A549 treated with Hydrocortisone at 1 μM for 4 hours (cell line): Measurements from ENCODE around the gene FAT3. TPM values are rescaled to one million over a fixed set of nuclear protein-coding genes. Genes with fewer than 3 reads are reported as not detected.

Experiments used
- total RNA-seq: library from RNA; stranded (reverse); fragments of 200-300 nt; extraction: Qiagen RNA extraction; gene quantifications from 5 replicates; pipeline ENCODE4 v1.2.3, GENCODE V29; 2022

FAT3 gene
- 0.25 to 0.67 TPM (median 0.40 TPM) in 5 replicates for total RNA-seq

DNA sequence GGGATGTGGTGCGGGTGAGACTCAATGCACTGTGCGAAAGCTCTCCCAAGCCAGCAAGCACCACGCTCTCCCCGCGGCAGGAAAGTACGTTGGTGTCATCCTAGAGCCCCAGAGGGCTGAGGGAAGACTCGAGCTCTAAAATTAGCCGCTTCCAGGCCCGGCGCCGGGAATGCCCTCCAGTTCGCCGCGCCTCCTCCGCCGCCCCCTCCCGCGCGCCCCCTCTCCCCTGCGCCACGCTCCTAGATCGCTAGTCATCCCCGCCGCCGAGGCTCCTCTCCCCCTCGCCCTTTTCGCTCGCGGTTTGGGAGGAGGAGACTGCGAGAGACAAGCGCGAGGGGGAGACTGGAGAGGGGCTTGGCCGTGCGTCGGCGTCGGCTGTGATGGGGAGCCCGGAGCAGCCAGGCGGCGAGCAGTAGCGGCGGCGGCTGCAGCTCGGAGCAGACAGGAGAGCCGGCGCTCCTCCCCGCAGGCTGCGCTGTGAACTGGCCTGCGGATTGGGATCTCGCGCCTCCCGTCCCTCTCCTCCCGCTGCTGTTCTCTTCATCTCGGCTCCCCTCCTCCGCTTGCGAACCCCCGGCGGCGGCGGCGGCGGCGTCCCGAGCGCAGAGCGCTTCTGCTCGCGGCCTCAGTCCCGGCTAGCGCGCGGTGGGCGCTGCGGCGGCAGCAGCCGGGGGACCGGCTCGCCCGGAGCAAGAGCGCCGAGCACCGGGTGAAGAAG, at the start of gene FAT3:
FAT3 (plus strand) TSS at position 412 of the 718 bp plus-strand sequence. CDS start 127,295 bp downstream, outside the sequence.

